Breast epithelium (tissue), 4 donors: ENCODE data around the gene SCAF4. TPM values are rescaled to one million over a fixed set of nuclear protein-coding genes. Genes with fewer than 3 reads are reported as not detected.

Source experiments
- DNase-seq, 2 donors: peaks; one replicate each; pipeline ENCODE4 v3.0.0-alpha.2; 2019; ENCODE audit warnings: low spot score in 2 of 2
- H3K27ac ChIP-seq, 2 donors: fragments of 200-600 bp; sonication (generic) in 1 of 2; one replicate each; pipeline ENCODE4 v1.5.1; 2016 to 2019; ENCODE audit warnings: mild to moderate bottlenecking in 1 of 2
- H3K27me3 ChIP-seq, 2 donors: fragments of 200-600 bp; sonication (generic) in 1 of 2; one replicate each; pipeline versions ENCODE4 v1.5.1 to v1.6.0; 2017 to 2019; ENCODE audit warnings: control low read depth in 1 of 2, mild to moderate bottlenecking in 1 of 2
- H3K36me3 ChIP-seq: fragments of 200-600 bp; one replicate; pipeline ENCODE4 v1.5.1; 2019
- H3K4me1 ChIP-seq, 2 donors: fragments of 200-600 bp; sonication (generic); one replicate each; pipeline ENCODE4 v1.5.1; 2016 to 2019; ENCODE audit warnings: control low read depth in 1 of 2
- H3K4me3 ChIP-seq, 3 donors: fragments of 200-600 bp; sonication (generic); 1 replicate in 2 of 3; 2 replicates in 1 of 3; pipeline ENCODE4 v1.5.1; 2016 to 2019; ENCODE audit warnings: mild to moderate bottlenecking in 3 of 3, moderate library complexity in 2 of 3
- H3K9me3 ChIP-seq, 2 donors: fragments of 200-600 bp; sonication (generic) in 1 of 2; one replicate each; pipeline ENCODE4 v1.5.1; 2016 to 2019; ENCODE audit warnings: control low read depth in 1 of 2
- CTCF ChIP-seq, 3 donors: fragments of 450-650 bp; IDR thresholded peaks; one replicate each; pipeline ENCODE4 v1.5.1; 2016 to 2017; ENCODE audit warnings: antibody characterized with exemption in 3 of 3, mild to moderate bottlenecking in 3 of 3, moderate library complexity in 3 of 3
- POLR2A ChIP-seq: fragments of 450-650 bp; IDR thresholded peaks from one replicate; pipeline ENCODE4 v1.6.1; 2016; ENCODE audit warnings: antibody characterized with exemption, mild to moderate bottlenecking, moderate library complexity
- POLR2AphosphoS5 ChIP-seq, 3 donors: sonication (generic); formaldehyde crosslinking; IDR thresholded peaks; one replicate each; pipeline ENCODE4 v1.6.1; 2017; ENCODE audit warnings: antibody characterized with exemption in 3 of 3
- intact Hi-C: fragments of 100-400 bp; cut with DNase I; formaldehyde crosslinking; loops from one replicate; pipeline ENCODE4 v1.15.1; 2023; ENCODE audit warnings: low total_unique reads
- total RNA-seq, 3 donors: library from RNA; depleted of rRNA; stranded (reverse); fragments of >200 nt; gene quantifications; one replicate each; pipeline ENCODE4 v1.1.0, GENCODE V29; 2016

Gene SCAF4
- total RNA-seq, 3 donors from 2014 or later, result 17.4 to 22.8 (median 18.4) TPM

- peaks cover 6% of the 10 kb centered on the region for H3K36me3 ChIP-seq
- no peak overlapping the region for H3K4me3 ChIP-seq
- H3K4me1 ChIP-seq, result no peaks in the 10 kb centered on the region
- no peaks in the 10 kb centered on the region for H3K27me3 ChIP-seq
- DNase-seq, result no peak
- intact Hi-C loops, result no loop called here
- H3K9me3 ChIP-seq, result no peaks in the 10 kb centered on the region
- no peak overlapping the region for H3K27ac ChIP-seq
- TF ChIP-seq CTCF (IDR thresholded peaks at IDR 0.05), result no peak
- TF ChIP-seq POLR2AphosphoS5 (IDR thresholded peaks at IDR 0.05), result no peak
- TF ChIP-seq POLR2A, result no peak
These were observed 48.9 kb downstream of the SCAF4 start for GRCh38 chr21:31683029-31683428.

- intact Hi-C loops, result no loop called here
- H3K36me3 ChIP-seq, result peaks cover 6% of the 10 kb centered on the region
- no peak for TF ChIP-seq POLR2AphosphoS5 (IDR thresholded peaks at IDR 0.05)
- no peak for TF ChIP-seq CTCF (IDR thresholded peaks at IDR 0.05)
- TF ChIP-seq POLR2A, result no peak
- no peak overlapping the region for H3K27ac ChIP-seq
- DNase-seq, result no peak
- no peak overlapping the region for H3K4me3 ChIP-seq
- no peaks in the 10 kb centered on the region for H3K27me3 ChIP-seq
- no peaks in the 10 kb centered on the region for H3K4me1 ChIP-seq
- no peaks in the 10 kb centered on the region for H3K9me3 ChIP-seq
These were observed 49.3 kb downstream of the SCAF4 start for GRCh38 chr21:31682620-31683019.

GRCh38 chr21:31678478-31678877, 53.4 kb downstream of the SCAF4 start:
- H3K9me3 ChIP-seq, result no peaks in the 10 kb centered on the region
- TF ChIP-seq POLR2A, result no peak
- TF ChIP-seq CTCF (IDR thresholded peaks at IDR 0.05), result no peak
- no peak for TF ChIP-seq POLR2AphosphoS5 (IDR thresholded peaks at IDR 0.05)

GRCh38 chr21:31677047-31677446, 54.9 kb downstream of the SCAF4 start:
- H3K36me3 ChIP-seq, result no peaks in the 10 kb centered on the region
- H3K27me3 ChIP-seq, result no peaks in the 10 kb centered on the region
- H3K27ac ChIP-seq, result no peak overlapping the region
- intact Hi-C loops, result no loop called here
- no peaks in the 10 kb centered on the region for H3K4me1 ChIP-seq
- no peak overlapping the region for H3K4me3 ChIP-seq
- TF ChIP-seq CTCF (IDR thresholded peaks at IDR 0.05) (no peak), POLR2A (no peak), POLR2AphosphoS5 (IDR thresholded peaks at IDR 0.05) (no peak)
- no peaks in the 10 kb centered on the region for H3K9me3 ChIP-seq
- no peak for DNase-seq

More at GRCh38 chr21:31678478-31678877, 53.4 kb downstream of the SCAF4 start:
- Histone ChIP-seq H3K27me3 (no peaks in the 10 kb centered on the region), H3K4me3 (no peak overlapping the region), H3K27ac (no peak overlapping the region), H3K36me3 (no peaks in the 10 kb centered on the region), H3K4me1 (no peaks in the 10 kb centered on the region)
- intact Hi-C loops, result no loop called here
- no peak for DNase-seq

GRCh38 chr21:31675960-31676359, 56.0 kb downstream of the SCAF4 start:
- no peaks in the 10 kb centered on the region for H3K36me3 ChIP-seq
- no peaks in the 10 kb centered on the region for H3K27me3 ChIP-seq
- H3K9me3 ChIP-seq, result no peaks in the 10 kb centered on the region
- intact Hi-C loops, result no loop called here
- no peak for DNase-seq
- no peaks in the 10 kb centered on the region for H3K4me1 ChIP-seq
- H3K27ac ChIP-seq, result no peak overlapping the region
- TF ChIP-seq CTCF (IDR thresholded peaks at IDR 0.05) (no peak), POLR2AphosphoS5 (IDR thresholded peaks at IDR 0.05) (no peak), POLR2A (no peak)
- H3K4me3 ChIP-seq, result no peak overlapping the region
